ENCODE measurements around the gene OVAAL.

The OVAAL gene

GRCh38 chr1:180571060-180571831, 12.5 kb downstream of the OVAAL start:
- DNase-seq, result no peak

- no peak for DNase-seq
Measured at GRCh38 chr1:180571832-180572636, 13.3 kb downstream of the OVAAL start.

- DNase-seq, result no peak
Measured at GRCh38 chr1:180572760-180573159, 14.0 kb downstream of the OVAAL start.

GRCh38 chr1:180574031-180574713, 15.4 kb downstream of the OVAAL start:
- DNase-seq, result no peak

- no peak for DNase-seq
Measured at GRCh38 chr1:180577361-180577760, 18.6 kb downstream of the OVAAL start.

- DNase-seq, result no peak
Measured at GRCh38 chr1:180579961-180580611, 21.3 kb downstream of the OVAAL start.

- no peak for DNase-seq
Measured at GRCh38 chr1:180581635-180582039, 22.9 kb downstream of the OVAAL start.

GRCh38 chr1:180584869-180585268, 26.1 kb downstream of the OVAAL start:
- no peak for DNase-seq

- DNase-seq, result no peak
Measured at GRCh38 chr1:180585994-180586359, 27.2 kb downstream of the OVAAL start.

GRCh38 chr1:180586671-180587155, 27.9 kb downstream of the OVAAL start:
- no peak for DNase-seq

GRCh38 chr1:180588121-180588520, 29.4 kb downstream of the OVAAL start:
- no peak for DNase-seq

GRCh38 chr1:180590889-180591288, 32.1 kb downstream of the OVAAL start:
- no peak for DNase-seq

- no peak for DNase-seq
Measured at GRCh38 chr1:180593382-180593781, 34.6 kb downstream of the OVAAL start.

- no peak for DNase-seq
Measured at GRCh38 chr1:180594723-180595122, 36.0 kb downstream of the OVAAL start.

- DNase-seq, result no peak
Measured at GRCh38 chr1:180595966-180596365, 37.2 kb downstream of the OVAAL start.

- DNase-seq, result no peak
Measured at GRCh38 chr1:180597520-180597919, 38.8 kb downstream of the OVAAL start.

- DNase-seq, result no peak
Measured at GRCh38 chr1:180598333-180598974, 39.7 kb downstream of the OVAAL start.

- no peak for DNase-seq
Measured at GRCh38 chr1:180600343-180600742, 41.6 kb downstream of the OVAAL start.

- DNase-seq, result no peak
Measured at GRCh38 chr1:180601512-180601911, 42.7 kb downstream of the OVAAL start.

GRCh38 chr1:180603223-180603849, 44.6 kb downstream of the OVAAL start:
- no peak for DNase-seq

- DNase-seq, result no peak
Measured at GRCh38 chr1:180603850-180604226, 45.1 kb downstream of the OVAAL start.

GRCh38 chr1:180606155-180606554, 47.4 kb downstream of the OVAAL start:
- DNase-seq, result no peak
